GM18520 (cell line): ENCODE measurements around the gene SHPK.

ENCODE experiments used
- ATAC-seq: cut with Tn5 transposase; IDR thresholded peaks from one replicate; pipeline ENCODE4 v1.9.1; 2021; ENCODE audit not compliant: unreplicated experiment

The SHPK gene

GRCh38 chr17:3660311-3660891 is 24.4 kb upstream of the SHPK start:
- no peak for ATAC-seq

GRCh38 chr17:3659541-3660111 is 23.6 kb upstream of the SHPK start:
- no peak for ATAC-seq

- no peak for ATAC-seq
Observed at GRCh38 chr17:3658784-3659449, 22.9 kb upstream of the SHPK start.

- ATAC-seq, result no peak
Observed at GRCh38 chr17:3657874-3658783, 22.1 kb upstream of the SHPK start.

GRCh38 chr17:3657588-3657869 is 21.5 kb upstream of the SHPK start:
- no peak for ATAC-seq

- ATAC-seq, result no peak
Observed at GRCh38 chr17:3656755-3657587, 20.9 kb upstream of the SHPK start.

- ATAC-seq, result no peak
Observed at GRCh38 chr17:3656353-3656752, 20.3 kb upstream of the SHPK start.

GRCh38 chr17:3655766-3656165 is 19.7 kb upstream of the SHPK start:
- ATAC-seq, result no peak

- no peak for ATAC-seq
Observed at GRCh38 chr17:3647769-3648555, 11.9 kb upstream of the SHPK start.

- ATAC-seq, result no peak
Observed at GRCh38 chr17:3647251-3647650, 11.2 kb upstream of the SHPK start.

GRCh38 chr17:3645310-3645709 is 9.3 kb upstream of the SHPK start:
- ATAC-seq, result no peak

- ATAC-seq, result no peak
Observed at GRCh38 chr17:3643889-3644349, 7.9 kb upstream of the SHPK start.

GRCh38 chr17:3641717-3642486 is 5.9 kb upstream of the SHPK start:
- ATAC-seq, result no peak

GRCh38 chr17:3641014-3641413 is 5.0 kb upstream of the SHPK start:
- no peak for ATAC-seq

GRCh38 chr17:3639981-3640596 is 4.0 kb upstream of the SHPK start:
- no peak for ATAC-seq

GRCh38 chr17:3636908-3637373 is 891 bp upstream of the SHPK start:
- ATAC-seq, result no peak

GRCh38 chr17:3635474-3636153 is 436 bp downstream of the SHPK start:
- no peak for ATAC-seq

GRCh38 chr17:3632287-3632686 is 3.8 kb downstream of the SHPK start:
- no peak for ATAC-seq
